ENCODE measurements around the gene DRAM1. TPM values are rescaled to one million over a fixed set of nuclear protein-coding genes. Genes with fewer than 3 reads are reported as not detected.

The DRAM1 gene
- total RNA-seq, 3 donors from 2014 or later: 31.2 to 32.4 (median 31.6) TPM

GRCh38 chr12:101967506-101967905, 90.1 kb downstream of the DRAM1 start:
- no peak overlapping the region for H3K4me3 ChIP-seq
- no peaks in the 10 kb centered on the region for H3K9me3 ChIP-seq
- no peak overlapping the region for H3K27ac ChIP-seq
- H3K4me1 ChIP-seq: no peaks in the 10 kb centered on the region
- H3K36me3 ChIP-seq: no peaks in the 10 kb centered on the region
- TF ChIP-seq CTCF (IDR thresholded peaks at IDR 0.05): no peak
- TF ChIP-seq POLR2A (IDR thresholded peaks at IDR 0.05): no peak
- no peak for TF ChIP-seq POLR2AphosphoS5 (IDR thresholded peaks at IDR 0.05)
- no peak for DNase-seq (ENCODE audit: low spot score in 2 of 2)
- intact Hi-C loops (cut with DNase I; ENCODE audit: low total_unique reads): no loop called here
- no peaks in the 10 kb centered on the region for H3K27me3 ChIP-seq

- no peak for TF ChIP-seq POLR2A (IDR thresholded peaks at IDR 0.05)
- no peak for TF ChIP-seq CTCF (IDR thresholded peaks at IDR 0.05)
- no peak for TF ChIP-seq POLR2AphosphoS5 (IDR thresholded peaks at IDR 0.05)
- no peak overlapping the region for H3K4me3 ChIP-seq
- no peaks in the 10 kb centered on the region for H3K27me3 ChIP-seq
- H3K9me3 ChIP-seq: no peaks in the 10 kb centered on the region
- intact Hi-C loops (cut with DNase I; ENCODE audit: low total_unique reads): no loop called here
- H3K36me3 ChIP-seq: no peaks in the 10 kb centered on the region
- no peaks in the 10 kb centered on the region for H3K4me1 ChIP-seq
- H3K27ac ChIP-seq: no peak overlapping the region
- DNase-seq (ENCODE audit: low spot score in 2 of 2): no peak
Measured at GRCh38 chr12:101968770-101969169, 91.4 kb downstream of the DRAM1 start.

Other genes with a start within 250 kb of the DRAM1 start
- 100 to 1,000 TPM; 148 to 334 (median 278) TPM for gene CHPT1, start 179.9 kb upstream of the DRAM1 start, total RNA-seq
- gene SYCP3, start 138.1 kb upstream of the DRAM1 start, total RNA-seq: under 1 TPM in 2 of 3 donors, not detected in 1; 0.16 to 0.33 TPM
- gene GNPTAB, start 46.6 kb upstream of the DRAM1 start, total RNA-seq: 10 to 100 TPM; 37.4 to 59.0 (median 39.7) TPM
- gene WASHC3, start 184.4 kb downstream of the DRAM1 start, total RNA-seq: 10 to 100 TPM; 68.1 to 99.9 (median 74.1) TPM
- gene NUP37, start 242.5 kb downstream of the DRAM1 start, total RNA-seq: 10 to 100 TPM; 16.7 to 17.9 (median 17.9) TPM
- 1 to 10 TPM; 1.1 to 3.9 (median 2.3) TPM for gene PARPBP, start 242.6 kb downstream of the DRAM1 start, total RNA-seq